ENCODE data around the gene DLG3. TPM values are rescaled to one million over a fixed set of nuclear protein-coding genes. Genes with fewer than 3 reads are reported as not detected.

Gene DLG3
- total and polyA plus RNA-seq, 10 of the 15 experiments (the other 5 are each of a cell fraction or from before 2014, with no cell fraction given), result 1.3 to 32.2 (median 3.9) TPM

DNA sequence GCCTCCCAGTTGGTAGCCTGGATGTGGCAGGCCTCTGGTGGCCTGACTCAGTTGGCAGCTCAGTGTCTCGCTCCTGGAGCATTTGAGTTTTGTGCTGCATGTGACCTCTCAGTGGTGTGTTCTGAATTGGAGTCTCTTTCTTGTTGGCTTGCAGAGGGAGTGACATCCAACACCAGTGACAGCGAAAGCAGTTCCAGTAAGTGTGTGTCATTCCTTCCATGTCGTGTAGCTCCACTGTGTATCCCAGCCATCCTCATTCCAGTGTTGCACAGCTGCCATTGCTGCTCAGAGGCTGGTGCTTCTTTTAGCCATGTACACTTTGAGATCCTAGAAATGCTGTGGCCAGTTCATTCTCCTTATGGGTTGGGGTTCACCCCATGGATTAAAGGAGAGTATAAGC, 52.4 kb downstream of the DLG3 start (continued):
- TF ChIP-seq, protein P1, sequence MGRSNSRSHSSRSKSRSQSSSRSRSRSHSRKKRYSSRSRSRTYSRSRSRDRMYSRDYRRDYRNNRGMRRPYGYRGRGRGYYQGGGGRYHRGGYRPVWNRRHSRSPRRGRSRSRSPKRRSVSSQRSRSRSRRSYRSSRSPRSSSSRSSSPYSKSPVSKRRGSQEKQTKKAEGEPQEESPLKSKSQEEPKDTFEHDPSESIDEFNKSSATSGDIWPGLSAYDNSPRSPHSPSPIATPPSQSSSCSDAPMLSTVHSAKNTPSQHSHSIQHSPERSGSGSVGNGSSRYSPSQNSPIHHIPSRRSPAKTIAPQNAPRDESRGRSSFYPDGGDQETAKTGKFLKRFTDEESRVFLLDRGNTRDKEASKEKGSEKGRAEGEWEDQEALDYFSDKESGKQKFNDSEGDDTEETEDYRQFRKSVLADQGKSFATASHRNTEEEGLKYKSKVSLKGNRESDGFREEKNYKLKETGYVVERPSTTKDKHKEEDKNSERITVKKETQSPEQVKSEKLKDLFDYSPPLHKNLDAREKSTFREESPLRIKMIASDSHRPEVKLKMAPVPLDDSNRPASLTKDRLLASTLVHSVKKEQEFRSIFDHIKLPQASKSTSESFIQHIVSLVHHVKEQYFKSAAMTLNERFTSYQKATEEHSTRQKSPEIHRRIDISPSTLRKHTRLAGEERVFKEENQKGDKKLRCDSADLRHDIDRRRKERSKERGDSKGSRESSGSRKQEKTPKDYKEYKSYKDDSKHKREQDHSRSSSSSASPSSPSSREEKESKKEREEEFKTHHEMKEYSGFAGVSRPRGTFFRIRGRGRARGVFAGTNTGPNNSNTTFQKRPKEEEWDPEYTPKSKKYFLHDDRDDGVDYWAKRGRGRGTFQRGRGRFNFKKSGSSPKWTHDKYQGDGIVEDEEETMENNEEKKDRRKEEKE (IDR thresholded peaks at IDR 0.05), result no peak
- TF ChIP-seq, protein P2, sequence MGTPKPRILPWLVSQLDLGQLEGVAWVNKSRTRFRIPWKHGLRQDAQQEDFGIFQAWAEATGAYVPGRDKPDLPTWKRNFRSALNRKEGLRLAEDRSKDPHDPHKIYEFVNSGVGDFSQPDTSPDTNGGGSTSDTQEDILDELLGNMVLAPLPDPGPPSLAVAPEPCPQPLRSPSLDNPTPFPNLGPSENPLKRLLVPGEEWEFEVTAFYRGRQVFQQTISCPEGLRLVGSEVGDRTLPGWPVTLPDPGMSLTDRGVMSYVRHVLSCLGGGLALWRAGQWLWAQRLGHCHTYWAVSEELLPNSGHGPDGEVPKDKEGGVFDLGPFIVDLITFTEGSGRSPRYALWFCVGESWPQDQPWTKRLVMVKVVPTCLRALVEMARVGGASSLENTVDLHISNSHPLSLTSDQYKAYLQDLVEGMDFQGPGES (IDR thresholded peaks at IDR 0.05), result no peak

DNA sequence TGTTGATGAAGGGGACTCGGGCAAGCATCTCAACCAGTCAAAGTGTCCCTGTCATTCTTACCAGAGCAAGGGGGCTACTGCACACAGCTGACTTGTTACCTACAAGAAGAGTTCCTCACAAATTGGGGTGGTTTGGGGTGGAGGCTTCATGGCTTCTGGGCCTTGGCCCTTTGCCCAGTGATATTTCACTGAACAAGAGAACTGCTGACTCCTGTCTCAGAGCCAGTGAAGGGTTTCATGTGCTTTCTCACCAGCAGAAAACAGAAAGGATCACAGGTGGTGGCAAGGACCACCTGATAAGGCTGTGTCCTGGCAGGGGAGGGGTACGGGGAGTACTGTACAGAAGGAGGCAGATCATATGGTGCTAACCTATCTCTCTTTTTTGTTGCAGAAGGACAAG, 53.5 kb downstream of the DLG3 start:
- DNase-seq (ENCODE audit: low read depth, low spot score) (no peak), ATAC-seq (no peak), FAIRE-seq (no peak)
- H3K4me3 ChIP-seq, result no peak overlapping the region
- no peaks in the 10 kb centered on the region; a peak in 1 of 4 replicates for H3K36me3 ChIP-seq (ENCODE audit: control insufficient read depth in 2 of 2, insufficient read depth in 2 of 2, low read length in 1 of 2)
- RAD21 ChIA-PET (ENCODE audit: unreplicated experiment), result no interaction called here
- SMC1A ChIA-PET (ENCODE audit: uncharacterized antibody, unreplicated experiment), result no interaction called here
- CTCF ChIA-PET, result no interaction called here
- BruUV-seq (replicated peaks), result no TSS peak
- no peak overlapping the region for H3K4me2 ChIP-seq (ENCODE audit: control insufficient read depth, insufficient read depth)
- TF ChIP-seq, protein P3, sequence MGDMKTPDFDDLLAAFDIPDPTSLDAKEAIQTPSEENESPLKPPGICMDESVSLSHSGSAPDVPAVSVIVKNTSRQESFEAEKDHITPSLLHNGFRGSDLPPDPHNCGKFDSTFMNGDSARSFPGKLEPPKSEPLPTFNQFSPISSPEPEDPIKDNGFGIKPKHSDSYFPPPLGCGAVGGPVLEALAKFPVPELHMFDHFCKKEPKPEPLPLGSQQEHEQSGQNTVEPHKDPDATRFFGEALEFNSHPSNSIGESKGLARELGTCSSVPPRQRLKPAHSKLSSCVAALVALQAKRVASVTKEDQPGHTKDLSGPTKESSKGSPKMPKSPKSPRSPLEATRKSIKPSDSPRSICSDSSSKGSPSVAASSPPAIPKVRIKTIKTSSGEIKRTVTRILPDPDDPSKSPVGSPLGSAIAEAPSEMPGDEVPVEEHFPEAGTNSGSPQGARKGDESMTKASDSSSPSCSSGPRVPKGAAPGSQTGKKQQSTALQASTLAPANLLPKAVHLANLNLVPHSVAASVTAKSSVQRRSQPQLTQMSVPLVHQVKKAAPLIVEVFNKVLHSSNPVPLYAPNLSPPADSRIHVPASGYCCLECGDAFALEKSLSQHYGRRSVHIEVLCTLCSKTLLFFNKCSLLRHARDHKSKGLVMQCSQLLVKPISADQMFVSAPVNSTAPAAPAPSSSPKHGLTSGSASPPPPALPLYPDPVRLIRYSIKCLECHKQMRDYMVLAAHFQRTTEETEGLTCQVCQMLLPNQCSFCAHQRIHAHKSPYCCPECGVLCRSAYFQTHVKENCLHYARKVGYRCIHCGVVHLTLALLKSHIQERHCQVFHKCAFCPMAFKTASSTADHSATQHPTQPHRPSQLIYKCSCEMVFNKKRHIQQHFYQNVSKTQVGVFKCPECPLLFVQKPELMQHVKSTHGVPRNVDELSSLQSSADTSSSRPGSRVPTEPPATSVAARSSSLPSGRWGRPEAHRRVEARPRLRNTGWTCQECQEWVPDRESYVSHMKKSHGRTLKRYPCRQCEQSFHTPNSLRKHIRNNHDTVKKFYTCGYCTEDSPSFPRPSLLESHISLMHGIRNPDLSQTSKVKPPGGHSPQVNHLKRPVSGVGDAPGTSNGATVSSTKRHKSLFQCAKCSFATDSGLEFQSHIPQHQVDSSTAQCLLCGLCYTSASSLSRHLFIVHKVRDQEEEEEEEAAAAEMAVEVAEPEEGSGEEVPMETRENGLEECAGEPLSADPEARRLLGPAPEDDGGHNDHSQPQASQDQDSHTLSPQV (IDR thresholded peaks at IDR 0.05), result no peak
- TF ChIP-seq GABPA (IDR thresholded peaks at IDR 0.05; ENCODE audit: low read depth), result no peak
- TF ChIP-seq, protein P4, sequence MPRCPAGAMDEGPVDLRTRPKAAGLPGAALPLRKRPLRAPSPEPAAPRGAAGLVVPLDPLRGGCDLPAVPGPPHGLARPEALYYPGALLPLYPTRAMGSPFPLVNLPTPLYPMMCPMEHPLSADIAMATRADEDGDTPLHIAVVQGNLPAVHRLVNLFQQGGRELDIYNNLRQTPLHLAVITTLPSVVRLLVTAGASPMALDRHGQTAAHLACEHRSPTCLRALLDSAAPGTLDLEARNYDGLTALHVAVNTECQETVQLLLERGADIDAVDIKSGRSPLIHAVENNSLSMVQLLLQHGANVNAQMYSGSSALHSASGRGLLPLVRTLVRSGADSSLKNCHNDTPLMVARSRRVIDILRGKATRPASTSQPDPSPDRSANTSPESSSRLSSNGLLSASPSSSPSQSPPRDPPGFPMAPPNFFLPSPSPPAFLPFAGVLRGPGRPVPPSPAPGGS (IDR thresholded peaks at IDR 0.05; ENCODE audit: borderline replicate concordance, insufficient read depth, low read depth, low read length, poor library complexity, severe bottlenecking), result no peak
- no peaks in the 10 kb centered on the region for H3K4me1 ChIP-seq (ENCODE audit: control insufficient read depth, insufficient read depth, low read length)
- 23% methylated on average over 2 of the region's 2 CpGs for WGBS (ENCODE audit: insufficient coverage, insufficient replicate concordance, low lambda C conversion rate, missing lambda C conversion rate)
- H2AFZ ChIP-seq (ENCODE audit: control insufficient read depth, low read depth, low read length), result no peak overlapping the region
- intact Hi-C loops (cut with micrococcal nuclease; ENCODE audit: unreplicated experiment), result no loop called here
- in situ Hi-C loops (cut with MboI), result no loop called here
- H3K27me3 ChIP-seq (replicated peaks in 1 of 2; ENCODE audit: control insufficient read depth in 2 of 2, insufficient read depth in 2 of 2, low read length in 1 of 2), result no peaks in the 10 kb centered on the region
- POLR2A ChIA-PET, result no interaction called here
- no peak overlapping the region for H3K9ac ChIP-seq (ENCODE audit: control insufficient read depth, insufficient read depth, low read length)
- no peaks in the 10 kb centered on the region for H3K9me3 ChIP-seq (replicated peaks; ENCODE audit: control insufficient read depth, insufficient read depth, low read length)
- H3K27ac ChIP-seq (ENCODE audit: control insufficient read depth, insufficient read depth), result no peak overlapping the region
- H4K20me1 ChIP-seq (ENCODE audit: control insufficient read depth, insufficient read depth), result no peaks in the 10 kb centered on the region
- H3K79me2 ChIP-seq (ENCODE audit: control insufficient read depth, insufficient read depth, low read length), result no peaks in the 10 kb centered on the region
